SK-N-SH treated with all-trans-retinoic acid at 6 μM for 48 hours (cell line): Measurements from ENCODE around the gene C9orf40.

Experiments
- ATAC-seq: fragments of 200-7000 bp; cut with Tn5 transposase; 3 replicates; pipeline ENCODE4 v1.9.1; 2020; ENCODE audit warnings: mild to moderate bottlenecking, moderate library complexity
- ARNTL ChIP-seq: fragments of 450-650 bp; formaldehyde crosslinking; IDR thresholded peaks from 2 replicates; pipeline ENCODE4 v1.5.0; 2020; ENCODE audit warnings: low read depth, mild to moderate bottlenecking, moderate library complexity, borderline replicate concordance
- CSDC2 ChIP-seq: fragments of 250-450 bp; sonication (Bioruptor Pico); IDR thresholded peaks from 2 replicates; pipeline ENCODE4 v1.5.0; 2020; ENCODE audit warnings: mild to moderate bottlenecking, moderate library complexity
- ESRRG ChIP-seq: fragments of 250-450 bp; sonication (Bioruptor Pico); IDR thresholded peaks from 2 replicates; pipeline ENCODE4 v1.6.1; 2021; ENCODE audit warnings: mild to moderate bottlenecking
- GLIS3 ChIP-seq: fragments of 250-450 bp; sonication (Bioruptor Pico); IDR thresholded peaks from 2 replicates; pipeline ENCODE4 v1.5.0; 2020; ENCODE audit warnings: mild to moderate bottlenecking, moderate library complexity
- ISL1 ChIP-seq: fragments of 250-450 bp; sonication (Bioruptor Pico); IDR thresholded peaks from 2 replicates; pipeline ENCODE4 v2.1.2; 2022; ENCODE audit warnings: mild to moderate bottlenecking, moderate library complexity
- OSR1 ChIP-seq: fragments of 250-450 bp; sonication (Bioruptor Pico); IDR thresholded peaks from 2 replicates; pipeline ENCODE4 v1.8.0; 2022; ENCODE audit warnings: moderate library complexity, mild to moderate bottlenecking, inconsistent platforms
- PPARA ChIP-seq: fragments of 250-450 bp; sonication (Bioruptor Pico); IDR thresholded peaks from 2 replicates; pipeline ENCODE4 v1.5.0; 2020; ENCODE audit warnings: mild to moderate bottlenecking, borderline replicate concordance
- RARB ChIP-seq: fragments of 250-450 bp; sonication (Bioruptor Pico); IDR thresholded peaks from 2 replicates; pipeline ENCODE4 v1.8.0; 2021; ENCODE audit warnings: mild to moderate bottlenecking, moderate library complexity
- TCF4 ChIP-seq: fragments of 250-450 bp; sonication (Bioruptor Pico); IDR thresholded peaks from 2 replicates; pipeline ENCODE4 v1.8.0; 2021; ENCODE audit warnings: mild to moderate bottlenecking, moderate library complexity, borderline replicate concordance
- TOX ChIP-seq: fragments of 250-450 bp; sonication (Bioruptor Pico); IDR thresholded peaks from 2 replicates; pipeline ENCODE4 v1.8.0; 2021; ENCODE audit warnings: mild to moderate bottlenecking, moderate library complexity, borderline replicate concordance
- ZFP30 ChIP-seq: fragments of 450-650 bp; formaldehyde crosslinking; IDR thresholded peaks from 2 replicates; pipeline ENCODE4 v1.5.0; 2022; ENCODE audit warnings: mild to moderate bottlenecking, moderate library complexity
- ZNF565 ChIP-seq: fragments of 450-650 bp; formaldehyde crosslinking; conservative IDR thresholded peaks from 2 replicates; pipeline ENCODE4 v1.5.0; 2020; ENCODE audit warnings: low read depth, mild to moderate bottlenecking, moderate library complexity
- ZNF70 ChIP-seq: fragments of 450-650 bp; formaldehyde crosslinking; IDR thresholded peaks from 2 replicates; pipeline ENCODE4 v1.5.0; 2020; ENCODE audit warnings: mild to moderate bottlenecking, moderate library complexity
- ZNF8 ChIP-seq: fragments of 450-650 bp; formaldehyde crosslinking; IDR thresholded peaks from 2 replicates; pipeline ENCODE4 v1.5.0; 2020; ENCODE audit warnings: mild to moderate bottlenecking, moderate library complexity
- TF ChIP-seq, protein P1 (sequence below): fragments of 250-450 bp; sonication (Bioruptor Pico); IDR thresholded peaks from 2 replicates; pipeline ENCODE4 v1.8.0; 2020; ENCODE audit warnings: mild to moderate bottlenecking, moderate library complexity, borderline replicate concordance
- TF ChIP-seq, protein P2 (sequence below): fragments of 250-450 bp; sonication (Bioruptor Pico); IDR thresholded peaks from 2 replicates; pipeline ENCODE4 v1.5.1; 2021; ENCODE audit warnings: mild to moderate bottlenecking, moderate library complexity
- TF ChIP-seq, protein P3 (sequence below): fragments of 250-450 bp; sonication (Bioruptor Pico); IDR thresholded peaks from 2 replicates; pipeline ENCODE4 v1.5.0; 2020; ENCODE audit warnings: mild to moderate bottlenecking, moderate library complexity
- TF ChIP-seq, protein P4 (sequence below): fragments of 250-450 bp; sonication (Bioruptor Pico); IDR thresholded peaks from 2 replicates; pipeline ENCODE4 v1.8.0; 2021; ENCODE audit warnings: low read depth, mild to moderate bottlenecking, moderate library complexity, borderline replicate concordance

C9orf40 gene

DNA sequence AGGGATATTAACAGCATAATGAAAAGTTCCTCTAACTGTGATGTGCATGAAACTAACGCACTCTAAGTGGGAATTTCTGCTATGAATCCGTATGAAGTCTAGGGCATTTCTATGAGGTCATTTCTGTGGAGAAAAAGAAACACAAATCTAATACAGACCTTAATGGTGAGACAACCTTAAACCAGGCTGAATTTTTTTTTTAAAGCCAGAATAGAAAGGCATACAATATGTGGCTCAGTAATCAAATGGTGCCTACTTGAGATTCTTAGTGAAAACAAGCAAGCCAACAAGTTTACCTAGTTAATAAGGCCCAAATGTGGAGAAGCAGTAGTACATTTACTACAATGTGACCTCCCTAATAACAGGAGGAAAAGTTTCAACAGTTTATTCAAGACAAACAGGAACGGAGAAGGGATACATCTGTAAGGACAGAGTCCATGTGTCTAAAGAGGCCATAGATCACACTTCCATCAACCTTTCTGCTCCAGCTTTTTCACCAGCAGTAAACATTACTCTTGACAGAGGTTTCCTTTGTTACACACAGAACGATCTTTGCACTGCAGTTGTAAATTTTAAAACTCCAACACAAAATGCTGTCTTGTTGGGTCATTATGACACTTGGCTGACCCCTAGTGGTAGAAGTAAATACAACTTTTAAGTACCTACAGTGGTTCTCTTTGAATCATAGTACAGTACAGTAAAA is 49.2 kb upstream of the C9orf40 start (continued):
- TF ChIP-seq ZFP30 (CRISPR knock-in tag) (no peak), ZNF565 (no peak), ISL1 (CRISPR knock-in tag) (no peak)

DNA sequence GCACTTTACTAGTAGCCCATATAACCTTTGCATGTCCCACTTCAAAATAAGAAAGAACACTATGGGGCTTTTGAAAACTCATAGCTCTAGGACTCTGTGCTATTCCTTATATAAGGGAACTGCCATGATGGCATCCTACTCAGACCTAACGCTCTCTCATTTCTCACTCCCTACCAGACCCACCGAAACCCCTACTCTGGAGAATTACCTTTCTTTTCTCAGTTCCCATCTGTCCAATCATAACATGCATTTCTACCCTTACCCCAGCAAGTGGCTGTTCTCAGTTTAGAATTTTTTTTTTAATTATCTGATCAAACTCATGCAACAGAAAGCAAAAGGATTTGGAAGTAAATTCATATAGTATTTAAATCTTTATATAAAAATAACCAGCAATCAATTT is 48.1 kb upstream of the C9orf40 start:
- TF ChIP-seq, protein P1, sequence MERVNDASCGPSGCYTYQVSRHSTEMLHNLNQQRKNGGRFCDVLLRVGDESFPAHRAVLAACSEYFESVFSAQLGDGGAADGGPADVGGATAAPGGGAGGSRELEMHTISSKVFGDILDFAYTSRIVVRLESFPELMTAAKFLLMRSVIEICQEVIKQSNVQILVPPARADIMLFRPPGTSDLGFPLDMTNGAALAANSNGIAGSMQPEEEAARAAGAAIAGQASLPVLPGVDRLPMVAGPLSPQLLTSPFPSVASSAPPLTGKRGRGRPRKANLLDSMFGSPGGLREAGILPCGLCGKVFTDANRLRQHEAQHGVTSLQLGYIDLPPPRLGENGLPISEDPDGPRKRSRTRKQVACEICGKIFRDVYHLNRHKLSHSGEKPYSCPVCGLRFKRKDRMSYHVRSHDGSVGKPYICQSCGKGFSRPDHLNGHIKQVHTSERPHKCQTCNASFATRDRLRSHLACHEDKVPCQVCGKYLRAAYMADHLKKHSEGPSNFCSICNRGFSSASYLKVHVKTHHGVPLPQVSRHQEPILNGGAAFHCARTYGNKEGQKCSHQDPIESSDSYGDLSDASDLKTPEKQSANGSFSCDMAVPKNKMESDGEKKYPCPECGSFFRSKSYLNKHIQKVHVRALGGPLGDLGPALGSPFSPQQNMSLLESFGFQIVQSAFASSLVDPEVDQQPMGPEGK (CRISPR knock-in tag), result no peak
- TF ChIP-seq CSDC2 (CRISPR knock-in tag), result no peak
- no peak for TF ChIP-seq ZNF8 (CRISPR knock-in tag)
- TF ChIP-seq ISL1 (CRISPR knock-in tag), result no peak
- TF ChIP-seq OSR1, result no peak
- TF ChIP-seq, protein P2, sequence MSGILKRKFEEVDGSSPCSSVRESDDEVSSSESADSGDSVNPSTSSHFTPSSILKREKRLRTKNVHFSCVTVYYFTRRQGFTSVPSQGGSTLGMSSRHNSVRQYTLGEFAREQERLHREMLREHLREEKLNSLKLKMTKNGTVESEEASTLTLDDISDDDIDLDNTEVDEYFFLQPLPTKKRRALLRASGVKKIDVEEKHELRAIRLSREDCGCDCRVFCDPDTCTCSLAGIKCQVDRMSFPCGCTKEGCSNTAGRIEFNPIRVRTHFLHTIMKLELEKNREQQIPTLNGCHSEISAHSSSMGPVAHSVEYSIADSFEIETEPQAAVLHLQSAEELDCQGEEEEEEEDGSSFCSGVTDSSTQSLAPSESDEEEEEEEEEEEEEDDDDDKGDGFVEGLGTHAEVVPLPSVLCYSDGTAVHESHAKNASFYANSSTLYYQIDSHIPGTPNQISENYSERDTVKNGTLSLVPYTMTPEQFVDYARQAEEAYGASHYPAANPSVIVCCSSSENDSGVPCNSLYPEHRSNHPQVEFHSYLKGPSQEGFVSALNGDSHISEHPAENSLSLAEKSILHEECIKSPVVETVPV (CRISPR knock-in tag), result no peak
- no peak for TF ChIP-seq ZNF565
- TF ChIP-seq, protein P3, sequence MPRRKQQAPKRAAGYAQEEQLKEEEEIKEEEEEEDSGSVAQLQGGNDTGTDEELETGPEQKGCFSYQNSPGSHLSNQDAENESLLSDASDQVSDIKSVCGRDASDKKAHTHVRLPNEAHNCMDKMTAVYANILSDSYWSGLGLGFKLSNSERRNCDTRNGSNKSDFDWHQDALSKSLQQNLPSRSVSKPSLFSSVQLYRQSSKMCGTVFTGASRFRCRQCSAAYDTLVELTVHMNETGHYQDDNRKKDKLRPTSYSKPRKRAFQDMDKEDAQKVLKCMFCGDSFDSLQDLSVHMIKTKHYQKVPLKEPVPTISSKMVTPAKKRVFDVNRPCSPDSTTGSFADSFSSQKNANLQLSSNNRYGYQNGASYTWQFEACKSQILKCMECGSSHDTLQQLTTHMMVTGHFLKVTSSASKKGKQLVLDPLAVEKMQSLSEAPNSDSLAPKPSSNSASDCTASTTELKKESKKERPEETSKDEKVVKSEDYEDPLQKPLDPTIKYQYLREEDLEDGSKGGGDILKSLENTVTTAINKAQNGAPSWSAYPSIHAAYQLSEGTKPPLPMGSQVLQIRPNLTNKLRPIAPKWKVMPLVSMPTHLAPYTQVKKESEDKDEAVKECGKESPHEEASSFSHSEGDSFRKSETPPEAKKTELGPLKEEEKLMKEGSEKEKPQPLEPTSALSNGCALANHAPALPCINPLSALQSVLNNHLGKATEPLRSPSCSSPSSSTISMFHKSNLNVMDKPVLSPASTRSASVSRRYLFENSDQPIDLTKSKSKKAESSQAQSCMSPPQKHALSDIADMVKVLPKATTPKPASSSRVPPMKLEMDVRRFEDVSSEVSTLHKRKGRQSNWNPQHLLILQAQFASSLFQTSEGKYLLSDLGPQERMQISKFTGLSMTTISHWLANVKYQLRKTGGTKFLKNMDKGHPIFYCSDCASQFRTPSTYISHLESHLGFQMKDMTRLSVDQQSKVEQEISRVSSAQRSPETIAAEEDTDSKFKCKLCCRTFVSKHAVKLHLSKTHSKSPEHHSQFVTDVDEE (CRISPR knock-in tag), result no peak
- TF ChIP-seq ARNTL (CRISPR knock-in tag), result no peak
- no peak for TF ChIP-seq ESRRG (CRISPR knock-in tag)
- TF ChIP-seq RARB (CRISPR knock-in tag), result no peak
- TF ChIP-seq TOX (CRISPR knock-in tag), result no peak
- no peak for TF ChIP-seq ZFP30 (CRISPR knock-in tag)
- no peak for ATAC-seq

DNA sequence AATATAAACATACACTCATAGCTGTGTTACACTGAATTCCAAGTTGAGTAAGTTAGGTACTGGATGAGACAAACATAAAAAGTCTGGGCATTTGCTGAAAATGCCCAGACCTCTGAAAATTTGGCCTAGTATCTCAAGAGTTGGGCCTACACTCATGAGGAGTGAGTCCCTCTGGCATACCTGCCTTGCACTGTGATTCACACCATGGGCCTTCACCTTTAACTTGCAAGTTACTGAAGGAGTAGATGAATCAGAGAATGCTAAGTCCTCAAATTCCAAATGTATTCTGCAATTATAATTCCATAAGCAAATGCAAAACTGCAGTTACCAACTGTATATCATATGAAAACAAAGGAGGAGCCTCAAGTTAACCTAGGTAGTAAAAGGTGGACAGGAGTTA is 32.3 kb upstream of the C9orf40 start:
- TF ChIP-seq TCF4 (CRISPR knock-in tag), result no peak
- TF ChIP-seq, protein P3 (CRISPR knock-in tag), result no peak
- TF ChIP-seq PPARA (CRISPR knock-in tag), result no peak
- TF ChIP-seq ZNF70 (CRISPR knock-in tag), result no peak
- TF ChIP-seq RARB (CRISPR knock-in tag), result no peak
- TF ChIP-seq, protein P2 (CRISPR knock-in tag), result no peak
- no peak for TF ChIP-seq ESRRG (CRISPR knock-in tag)
- TF ChIP-seq, protein P4, sequence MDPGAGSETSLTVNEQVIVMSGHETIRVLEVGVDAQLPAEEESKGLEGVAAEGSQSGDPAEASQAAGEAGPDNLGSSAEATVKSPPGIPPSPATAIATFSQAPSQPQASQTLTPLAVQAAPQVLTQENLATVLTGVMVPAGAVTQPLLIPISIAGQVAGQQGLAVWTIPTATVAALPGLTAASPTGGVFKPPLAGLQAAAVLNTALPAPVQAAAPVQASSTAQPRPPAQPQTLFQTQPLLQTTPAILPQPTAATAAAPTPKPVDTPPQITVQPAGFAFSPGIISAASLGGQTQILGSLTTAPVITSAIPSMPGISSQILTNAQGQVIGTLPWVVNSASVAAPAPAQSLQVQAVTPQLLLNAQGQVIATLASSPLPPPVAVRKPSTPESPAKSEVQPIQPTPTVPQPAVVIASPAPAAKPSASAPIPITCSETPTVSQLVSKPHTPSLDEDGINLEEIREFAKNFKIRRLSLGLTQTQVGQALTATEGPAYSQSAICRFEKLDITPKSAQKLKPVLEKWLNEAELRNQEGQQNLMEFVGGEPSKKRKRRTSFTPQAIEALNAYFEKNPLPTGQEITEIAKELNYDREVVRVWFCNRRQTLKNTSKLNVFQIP (CRISPR knock-in tag), result no peak
- no peak for TF ChIP-seq ZNF565
- no peak for TF ChIP-seq GLIS3 (CRISPR knock-in tag)
- TF ChIP-seq OSR1, result no peak
- TF ChIP-seq, all 23 proteins: peak for 0
- ATAC-seq, result no peak
